Left colon (tissue), 2 donors: Measurements from ENCODE around the gene MRPL14. TPM values are rescaled to one million over a fixed set of nuclear protein-coding genes. Genes with fewer than 3 reads are reported as not detected.
"Not testable (repeated sequence)": the region's sequence is repeated elsewhere in the genome, so short reads cannot be mapped to it uniquely, and the experiment has no call there.

ENCODE experiments used
- ATAC-seq: fragments of 200-7000 bp; cut with Tn5 transposase; one replicate; pipeline ENCODE4 v1.9.1; 2020; ENCODE audit warnings: mild to moderate bottlenecking, moderate library complexity
- DNase-seq, 2 donors: peaks; one replicate each; pipeline ENCODE4 v3.0.0-alpha.2; 2020
- intact Hi-C, 2 donors: fragments of 100-400 bp; cut with DNase I in 1 of 2; cut with micrococcal nuclease in 1 of 2; formaldehyde crosslinking; loops; one replicate each; pipeline versions ENCODE4 v1.11.2 to v1.14.0; 2022; cut with DNase I, micrococcal nuclease
- total RNA-seq, 2 donors: library from RNA; stranded (reverse); fragmentation: NEBNext Ultra II Directional; extraction: Animal tissue kit (Norgen Biotek cat#: 25700); gene quantifications; one replicate each; pipeline ENCODE4 v1.2.1, GENCODE V29; 2021
- donor health status: DM: no; HTN: no; CAD: no.
- donor health status: DM: yes; HTN: yes; CAD: no.

The MRPL14 gene
- total RNA-seq, 2 donors from 2014 or later, result 47.5 to 63.1 TPM

DNA sequence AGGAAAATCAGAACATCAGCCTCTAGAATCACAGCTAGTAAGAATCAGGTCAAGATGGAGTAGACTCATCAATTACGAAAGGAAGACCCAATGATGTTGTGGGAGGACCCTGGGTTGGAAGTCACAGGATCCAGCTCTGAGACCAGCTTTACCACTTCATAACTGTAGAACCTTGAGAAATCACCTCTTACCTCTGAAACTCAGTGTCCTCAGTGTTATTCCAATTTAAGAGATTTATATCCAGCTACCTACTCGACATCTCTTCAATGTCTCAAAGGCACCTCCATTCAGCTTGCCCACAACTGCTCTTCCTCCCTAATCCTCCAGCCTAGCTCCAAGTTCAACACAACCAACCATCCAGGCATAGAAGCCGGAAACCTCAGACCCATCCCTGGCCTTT, 16.3 kb downstream of the MRPL14 start:
- ATAC-seq (no peak), DNase-seq (no peak)
- intact Hi-C loops, result no loop called here

- intact Hi-C loops, result no loop called here
- no peak for DNase-seq
- no peak for ATAC-seq
Measured at GRCh38 chr6:44110005-44110676, 17.1 kb downstream of the MRPL14 start.

GRCh38 chr6:44109212-44109611, 18.0 kb downstream of the MRPL14 start:
- DNase-seq, result no peak
- intact Hi-C loops, result no loop called here
- ATAC-seq, result no peak

- intact Hi-C loops, result no loop called here
- ATAC-seq (no peak), DNase-seq (no peak)
Measured at GRCh38 chr6:44108471-44108870, 18.8 kb downstream of the MRPL14 start.

DNA sequence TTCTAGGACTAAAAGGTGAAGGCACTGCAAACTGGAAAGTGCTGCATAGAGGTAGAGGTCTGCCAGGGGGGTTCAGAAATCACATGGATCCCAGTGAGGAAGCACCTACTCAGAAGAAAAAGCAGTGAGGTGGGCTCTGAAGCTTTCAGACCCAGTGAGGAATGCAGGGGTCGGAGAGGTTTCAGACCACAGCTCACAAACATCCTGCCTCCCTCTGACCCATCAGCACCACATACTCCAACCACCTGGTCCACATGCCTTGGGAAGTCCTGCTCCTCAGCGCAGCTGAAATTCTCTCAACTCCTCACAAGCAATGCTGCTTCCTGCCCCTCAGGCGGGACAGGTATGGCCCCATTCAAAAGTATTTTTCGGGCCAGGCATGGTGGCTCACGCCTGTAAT, 20.2 kb downstream of the MRPL14 start:
- ATAC-seq, result no peak
- intact Hi-C loops, result no loop called here
- DNase-seq, result no peak

- intact Hi-C loops, result no loop called here
- DNase-seq, result peak in 1 of 2 donors; percentile 47
- ATAC-seq, result peak; percentile 81
Measured at GRCh38 chr6:44105993-44106740, 21.1 kb downstream of the MRPL14 start.

GRCh38 chr6:44105146-44105545, 22.1 kb downstream of the MRPL14 start:
- intact Hi-C loops, result no loop called here
- DNase-seq (no peak), ATAC-seq (no peak)

- ATAC-seq (no peak), DNase-seq (no peak)
- intact Hi-C loops, result no loop called here
Measured at GRCh38 chr6:44104481-44105021, 22.7 kb downstream of the MRPL14 start.

- no peak for ATAC-seq
- no peak for DNase-seq
- intact Hi-C loops, result no loop called here
Measured at GRCh38 chr6:44102527-44102926, 24.7 kb downstream of the MRPL14 start.

- DNase-seq (no peak), ATAC-seq (no peak)
- intact Hi-C loops, result no loop called here
Measured at GRCh38 chr6:44101832-44102231, 25.4 kb downstream of the MRPL14 start.

DNA sequence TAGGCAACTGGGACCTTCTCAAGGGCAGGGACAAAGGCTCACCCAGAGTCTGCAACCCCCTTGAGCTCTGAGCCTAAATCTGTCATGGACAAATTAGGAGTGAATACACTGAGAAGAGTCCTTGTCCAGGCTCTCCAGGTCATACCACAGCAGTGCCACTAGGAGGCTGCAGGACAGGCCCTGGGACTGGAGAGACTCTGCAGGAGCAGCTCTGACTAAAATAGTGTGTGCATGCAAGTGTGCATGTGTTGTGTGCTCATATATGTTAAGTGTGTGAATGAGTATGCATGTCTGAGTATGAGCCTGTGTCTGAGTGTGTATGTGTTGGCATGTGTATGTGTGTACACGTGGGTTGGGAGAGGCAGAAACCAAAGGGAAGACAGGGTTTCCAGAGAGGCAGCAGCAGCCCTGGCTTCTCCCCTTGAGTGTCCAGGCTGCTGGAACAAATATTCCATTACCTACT, 27.1 kb downstream of the MRPL14 start:
- peak in 1 of 2 donors; percentile 40 for DNase-seq
- peak; percentile 73 for ATAC-seq
- intact Hi-C loops, result no loop called here

DNA sequence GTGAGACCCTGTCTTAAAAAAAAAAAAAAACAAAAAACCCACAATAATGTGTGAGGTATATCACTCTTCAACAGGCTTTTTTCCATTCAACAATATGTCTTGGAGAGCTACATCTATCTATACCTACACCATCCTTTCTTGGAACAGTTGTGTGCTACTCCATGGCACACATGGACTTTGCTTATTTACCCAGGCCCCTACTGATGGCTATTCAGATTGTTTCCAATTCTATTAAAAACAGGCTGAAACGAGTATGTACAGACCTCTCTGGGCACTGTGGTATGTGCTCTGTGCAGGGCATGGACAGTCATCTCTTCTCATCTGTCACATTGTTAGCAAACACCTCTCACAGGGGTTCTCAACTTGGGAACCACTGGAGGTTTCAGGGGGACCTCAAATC, 28.1 kb downstream of the MRPL14 start:
- intact Hi-C loops, result loop anchor here (5.0 kb wide), 1 partner anchor 53 kb away; no protein-coding TSS in a partner anchor
- no peak for DNase-seq
- ATAC-seq, result no peak

GRCh38 chr6:44097782-44098317, 29.4 kb downstream of the MRPL14 start:
- intact Hi-C loops, result loop anchor here (5.0 kb wide), 1 partner anchor 54 kb away; no protein-coding TSS in a partner anchor

DNA sequence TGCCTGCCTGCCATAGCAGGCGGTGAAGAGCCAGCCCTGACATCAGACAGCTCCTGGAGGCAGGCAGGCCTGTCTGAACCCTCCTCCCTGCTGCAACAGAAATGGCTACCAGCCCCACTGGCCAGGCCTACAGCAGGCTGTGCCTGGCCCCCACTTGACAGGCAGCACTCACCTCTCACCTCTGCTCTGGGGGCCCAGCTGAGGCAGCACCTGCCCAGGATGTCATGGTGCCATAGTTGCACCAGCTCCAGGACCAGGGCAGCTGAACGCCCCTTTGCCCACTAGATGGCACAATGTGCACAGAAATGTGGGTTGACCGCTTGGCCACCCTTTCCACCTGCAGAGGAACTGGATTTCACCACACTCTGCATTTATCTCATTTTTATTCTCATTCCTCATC, 30.6 kb downstream of the MRPL14 start:
- intact Hi-C loops, result loop anchor here (5.0 kb wide), 1 partner anchor 56 kb away; no protein-coding TSS in a partner anchor
- ATAC-seq (peak; percentile 71), DNase-seq (peak; percentile 68 to 82)

More at GRCh38 chr6:44097782-44098317, 29.4 kb downstream of the MRPL14 start:
- no peak for ATAC-seq
- DNase-seq, result no peak

DNA sequence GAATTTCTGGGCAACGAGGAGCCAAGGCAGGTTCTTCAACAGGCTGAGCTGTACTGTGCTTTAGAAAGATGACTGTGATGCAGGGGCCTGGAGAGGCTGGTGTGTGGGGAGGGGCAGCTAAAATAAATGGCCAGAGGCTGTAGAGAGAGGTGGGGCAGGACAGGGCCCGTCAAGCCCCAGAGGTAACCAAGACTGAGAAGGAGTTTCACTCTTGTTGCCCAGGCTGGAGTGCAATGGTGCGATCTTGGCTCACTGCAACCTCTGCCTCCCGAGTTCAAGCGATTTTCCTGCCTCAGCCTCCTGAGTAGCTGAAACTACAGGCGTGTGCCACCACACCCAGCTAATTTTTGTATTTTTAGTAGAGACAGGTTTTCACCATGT, 32.0 kb downstream of the MRPL14 start:
- intact Hi-C loops, result loop anchor here (5.0 kb wide), 1 partner anchor 57 kb away; no protein-coding TSS in a partner anchor
- ATAC-seq, result peak; percentile 19
- DNase-seq, result not testable (repeated sequence)

- ATAC-seq (peak; percentile 77), DNase-seq (peak in 1 of 2 donors; percentile 41)
- intact Hi-C loops, result loop anchor here (5.0 kb wide), 1 partner anchor 58 kb away; no protein-coding TSS in a partner anchor
Measured at GRCh38 chr6:44094403-44095242, 32.6 kb downstream of the MRPL14 start.

- DNase-seq (no peak), ATAC-seq (no peak)
- intact Hi-C loops, result no loop called here
Measured at GRCh38 chr6:44093750-44094402, 33.4 kb downstream of the MRPL14 start.

DNA sequence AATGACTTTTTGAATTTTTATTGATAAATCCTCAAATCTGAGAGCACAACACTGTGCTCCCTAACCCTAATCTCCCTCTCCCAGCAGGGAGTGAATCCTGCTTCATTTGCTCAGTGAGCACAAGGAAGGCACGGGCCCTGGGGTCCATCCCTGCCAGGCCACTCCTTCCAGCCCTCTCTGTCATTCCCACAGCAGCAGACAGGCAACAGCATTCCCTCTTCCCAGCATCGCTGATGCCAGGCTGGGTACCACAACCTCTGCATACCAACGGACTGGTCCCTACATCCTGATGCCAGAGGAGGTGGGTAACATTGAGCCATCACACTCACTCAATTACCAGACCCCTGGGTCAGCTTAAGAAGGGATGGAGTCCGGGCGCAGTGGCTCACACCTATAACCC, 34.2 kb downstream of the MRPL14 start:
- intact Hi-C loops, result no loop called here

More for the DNA sequence above, 34.2 kb downstream of the MRPL14 start:
- ATAC-seq (no peak), DNase-seq (no peak)
